Measurements from ENCODE around the gene MAGI3. TPM values are rescaled to one million over a fixed set of nuclear protein-coding genes. Genes with fewer than 3 reads are reported as not detected.

Gene MAGI3
- total and polyA plus RNA-seq, 2 of the 13 experiments (the other 11 are each of a cell fraction or from before 2014, with no cell fraction given), result 4.0 to 11.8 TPM

DNA sequence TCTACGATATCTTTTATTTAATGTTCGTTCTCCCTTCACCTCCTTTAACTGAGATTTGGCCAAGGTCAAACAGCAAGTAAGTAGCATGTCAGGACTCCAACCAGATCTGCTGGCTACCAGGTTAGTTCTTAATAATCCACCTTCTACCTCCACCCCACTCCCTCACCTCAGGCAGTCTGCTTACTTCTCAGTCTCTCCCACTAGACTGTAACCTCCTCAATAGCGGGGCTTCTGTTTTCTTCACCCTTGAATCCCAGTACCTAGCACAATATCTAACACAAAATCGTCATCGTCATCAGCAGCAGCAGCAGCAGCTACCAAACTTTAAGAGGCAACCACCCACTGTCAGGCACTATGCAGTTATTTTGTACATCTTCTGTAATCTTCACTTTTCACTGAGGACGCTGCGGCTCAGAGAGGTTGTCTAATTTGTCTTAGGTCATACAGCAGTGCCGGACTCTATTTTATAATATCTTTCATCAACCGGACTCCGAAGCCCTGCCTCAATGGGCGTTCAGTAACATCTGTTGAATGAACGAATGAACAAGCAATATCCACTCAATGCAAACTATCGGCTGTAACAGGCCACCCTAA lies 859 bp upstream of the MAGI3 start (continued):
- TF ChIP-seq, protein P1, sequence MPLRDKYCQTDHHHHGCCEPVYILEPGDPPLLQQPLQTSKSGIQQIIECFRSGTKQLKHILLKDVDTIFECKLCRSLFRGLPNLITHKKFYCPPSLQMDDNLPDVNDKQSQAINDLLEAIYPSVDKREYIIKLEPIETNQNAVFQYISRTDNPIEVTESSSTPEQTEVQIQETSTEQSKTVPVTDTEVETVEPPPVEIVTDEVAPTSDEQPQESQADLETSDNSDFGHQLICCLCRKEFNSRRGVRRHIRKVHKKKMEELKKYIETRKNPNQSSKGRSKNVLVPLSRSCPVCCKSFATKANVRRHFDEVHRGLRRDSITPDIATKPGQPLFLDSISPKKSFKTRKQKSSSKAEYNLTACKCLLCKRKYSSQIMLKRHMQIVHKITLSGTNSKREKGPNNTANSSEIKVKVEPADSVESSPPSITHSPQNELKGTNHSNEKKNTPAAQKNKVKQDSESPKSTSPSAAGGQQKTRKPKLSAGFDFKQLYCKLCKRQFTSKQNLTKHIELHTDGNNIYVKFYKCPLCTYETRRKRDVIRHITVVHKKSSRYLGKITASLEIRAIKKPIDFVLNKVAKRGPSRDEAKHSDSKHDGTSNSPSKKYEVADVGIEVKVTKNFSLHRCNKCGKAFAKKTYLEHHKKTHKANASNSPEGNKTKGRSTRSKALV (CRISPR knock-in tag; IDR thresholded peaks at IDR 0.05), result 0 out of 2 replicates have a peak, but pooled peaks have one; percentile 22
- TF ChIP-seq MEIS2 (CRISPR knock-in tag; IDR thresholded peaks at IDR 0.05), result no peak
- TF ChIP-seq, protein P2, sequence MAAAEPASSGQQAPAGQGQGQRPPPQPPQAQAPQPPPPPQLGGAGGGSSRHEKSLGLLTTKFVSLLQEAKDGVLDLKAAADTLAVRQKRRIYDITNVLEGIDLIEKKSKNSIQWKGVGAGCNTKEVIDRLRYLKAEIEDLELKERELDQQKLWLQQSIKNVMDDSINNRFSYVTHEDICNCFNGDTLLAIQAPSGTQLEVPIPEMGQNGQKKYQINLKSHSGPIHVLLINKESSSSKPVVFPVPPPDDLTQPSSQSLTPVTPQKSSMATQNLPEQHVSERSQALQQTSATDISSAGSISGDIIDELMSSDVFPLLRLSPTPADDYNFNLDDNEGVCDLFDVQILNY (CRISPR knock-in tag; conservative IDR thresholded peaks at IDR 0.05), result no peak
- no peak for TF ChIP-seq CREB1 (IDR thresholded peaks at IDR 0.05)
- no peak for TF ChIP-seq CREB1 (CRISPR knock-in tag; IDR thresholded peaks at IDR 0.05)
- no peak for TF ChIP-seq SOX5 (CRISPR knock-in tag; IDR thresholded peaks at IDR 0.05; ENCODE audit: borderline replicate concordance)
- TF ChIP-seq MAZ (IDR thresholded peaks at IDR 0.05; ENCODE audit: borderline replicate concordance, low read depth, low read length), result no peak
- TF ChIP-seq MAZ (CRISPR knock-in tag; IDR thresholded peaks at IDR 0.05; ENCODE audit: low read depth), result no peak
- TF ChIP-seq SMAD9 (CRISPR knock-in tag; IDR thresholded peaks at IDR 0.05), result no peak
- TF ChIP-seq ZNF605 (CRISPR knock-in tag; IDR thresholded peaks at IDR 0.05), result no peak
- TF ChIP-seq, protein P3, sequence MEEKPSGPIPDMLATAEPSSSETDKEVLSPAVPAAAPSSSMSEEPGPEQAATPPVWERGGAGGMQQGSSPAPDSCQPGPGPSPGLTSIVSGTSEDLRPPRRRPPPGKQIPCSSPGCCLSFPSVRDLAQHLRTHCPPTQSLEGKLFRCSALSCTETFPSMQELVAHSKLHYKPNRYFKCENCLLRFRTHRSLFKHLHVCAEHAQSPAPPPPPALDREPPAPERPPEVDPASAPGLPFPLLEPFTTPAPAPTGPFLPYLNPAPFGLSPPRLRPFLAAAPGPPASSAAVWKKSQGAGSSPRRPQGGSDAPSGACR (CRISPR knock-in tag; IDR thresholded peaks at IDR 0.05), result no peak
